ENCODE data around the gene KREMEN1. TPM values are rescaled to one million over a fixed set of nuclear protein-coding genes. Genes with fewer than 3 reads are reported as not detected.
"Not testable (repeated sequence)": the region's sequence is repeated elsewhere in the genome, so short reads cannot be mapped to it uniquely, and the experiment has no call there.

Gene KREMEN1
- total and polyA plus RNA-seq, 5 donors = 37.2 to 73.0 (median 67.2) TPM

GRCh38 chr22:29032584-29032983 is 40.3 kb upstream of the KREMEN1 start:
- peaks cover 4% of the 10 kb centered on the region for H3K4me1 ChIP-seq (ENCODE audit: control insufficient read depth, insufficient read depth, low read length)
- no peak for ATAC-seq
- no peak overlapping the region for H3K27ac ChIP-seq (ENCODE audit: low read length)
- H3K27me3 ChIP-seq (ENCODE audit: control insufficient read depth, insufficient read depth) = no peaks in the 10 kb centered on the region
- no peak overlapping the region for H3K4me3 ChIP-seq (ENCODE audit: low read length)
- no peak for DNase-seq
- 79% methylated on average over 2 of the region's 2 CpGs for WGBS
- intact Hi-C loops (cut with DNase I) = loop anchor here in 1 of 4 donors (5.0 kb wide), 1 partner anchor 150 kb away; the partner anchor contains the start of gene ZNRF3
- no peaks in the 10 kb centered on the region for H3K9me3 ChIP-seq (ENCODE audit: control insufficient read depth, low read length)

GRCh38 chr22:29037340-29037932 is 35.4 kb upstream of the KREMEN1 start:
- no peaks in the 10 kb centered on the region for H3K4me1 ChIP-seq (ENCODE audit: control insufficient read depth, insufficient read depth, low read length)
- DNase-seq (no peak), ATAC-seq (no peak)
- WGBS = 78% methylated on average over 4 of the region's 4 CpGs
- intact Hi-C loops (cut with DNase I) = no loop called here
- H3K27me3 ChIP-seq (ENCODE audit: control insufficient read depth, insufficient read depth) = no peaks in the 10 kb centered on the region
- no peak overlapping the region for H3K27ac ChIP-seq (ENCODE audit: low read length)
- H3K4me3 ChIP-seq (ENCODE audit: low read length) = no peak overlapping the region
- H3K9me3 ChIP-seq (ENCODE audit: control insufficient read depth, low read length) = no peaks in the 10 kb centered on the region

- WGBS = 84% methylated on average over 9 of the region's 9 CpGs
- Histone ChIP-seq H3K27me3 (ENCODE audit: control insufficient read depth, insufficient read depth) (no peaks in the 10 kb centered on the region), H3K9me3 (ENCODE audit: control insufficient read depth, low read length) (no peaks in the 10 kb centered on the region), H3K27ac (ENCODE audit: low read length) (no peak overlapping the region), H3K4me1 (ENCODE audit: control insufficient read depth, insufficient read depth, low read length) (no peaks in the 10 kb centered on the region), H3K4me3 (ENCODE audit: low read length) (no peak overlapping the region)
- intact Hi-C loops (cut with DNase I) = no loop called here
- no peak for ATAC-seq
- peak in 1 of 3 donors; percentile 9 for DNase-seq
These were observed 33.7 kb upstream of the KREMEN1 start for GRCh38 chr22:29039148-29039547.

GRCh38 chr22:29039684-29040083 is 33.2 kb upstream of the KREMEN1 start:
- WGBS = 95% methylated on average over 4 of the region's 4 CpGs
- ATAC-seq = not testable (repeated sequence)

GRCh38 chr22:29040385-29041275 is 32.2 kb upstream of the KREMEN1 start:
- DNase-seq (peak in 2 of 3 donors; percentile 53 to 81), ATAC-seq (peak; percentile 87)
- no peaks in the 10 kb centered on the region for H3K4me1 ChIP-seq (ENCODE audit: control insufficient read depth, insufficient read depth, low read length)
- WGBS = 31% methylated on average over 9 of the region's 9 CpGs
- no peaks in the 10 kb centered on the region for H3K9me3 ChIP-seq (ENCODE audit: control insufficient read depth, low read length)
- no peaks in the 10 kb centered on the region for H3K27me3 ChIP-seq (ENCODE audit: control insufficient read depth, insufficient read depth)
- H3K4me3 ChIP-seq (ENCODE audit: low read length) = no peak overlapping the region
- H3K27ac ChIP-seq (ENCODE audit: low read length) = no peak overlapping the region
- intact Hi-C loops (cut with DNase I) = loop anchor here (1.0 to 10.0 kb wide), 5 partner anchors 114 to 204 kb away; no protein-coding TSS in a partner anchor

More at GRCh38 chr22:29039684-29040083, 33.2 kb upstream of the KREMEN1 start:
- not testable (repeated sequence) for H3K4me1 ChIP-seq (ENCODE audit: control insufficient read depth, insufficient read depth, low read length); H3K9me3 ChIP-seq (ENCODE audit: control insufficient read depth, low read length); H3K27me3 ChIP-seq (ENCODE audit: control insufficient read depth, insufficient read depth); DNase-seq; H3K4me3 ChIP-seq (ENCODE audit: low read length); H3K27ac ChIP-seq (ENCODE audit: low read length)
- intact Hi-C loops (cut with DNase I) = loop anchor here (1.0 to 10.0 kb wide), 5 partner anchors 115 to 205 kb away; no protein-coding TSS in a partner anchor

GRCh38 chr22:29041408-29041807 is 31.4 kb upstream of the KREMEN1 start:
- Histone ChIP-seq H3K4me3 (ENCODE audit: low read length) (no peak overlapping the region), H3K4me1 (ENCODE audit: control insufficient read depth, insufficient read depth, low read length) (no peaks in the 10 kb centered on the region), H3K27ac (ENCODE audit: low read length) (no peak overlapping the region), H3K27me3 (ENCODE audit: control insufficient read depth, insufficient read depth) (no peaks in the 10 kb centered on the region), H3K9me3 (ENCODE audit: control insufficient read depth, low read length) (no peaks in the 10 kb centered on the region)
- WGBS = 37% methylated on average over 2 of the region's 2 CpGs
- ATAC-seq (peak in 1 of 2 donors; percentile 58), DNase-seq (peak in 1 of 3 donors; percentile 33)
- intact Hi-C loops (cut with DNase I) = loop anchor here (2.0 to 10.0 kb wide), 4 partner anchors 113 to 203 kb away; no protein-coding TSS in a partner anchor

GRCh38 chr22:29043906-29044575 is 28.8 kb upstream of the KREMEN1 start:
- H3K4me3 ChIP-seq (ENCODE audit: low read length) = no peak overlapping the region
- DNase-seq (no peak), ATAC-seq (no peak)
- no peak overlapping the region for H3K27ac ChIP-seq (ENCODE audit: low read length)
- WGBS = 86% methylated on average over 7 of the region's 7 CpGs
- H3K4me1 ChIP-seq (ENCODE audit: control insufficient read depth, insufficient read depth, low read length) = no peaks in the 10 kb centered on the region
- no peaks in the 10 kb centered on the region for H3K27me3 ChIP-seq (ENCODE audit: control insufficient read depth, insufficient read depth)
- intact Hi-C loops (cut with DNase I) = loop anchor here in 2 of 4 donors (5.0 to 10.0 kb wide), 3 partner anchors 111 to 201 kb away; no protein-coding TSS in a partner anchor
- H3K9me3 ChIP-seq (ENCODE audit: control insufficient read depth, low read length) = no peaks in the 10 kb centered on the region

GRCh38 chr22:29044657-29045176 is 28.1 kb upstream of the KREMEN1 start:
- no peak overlapping the region for H3K4me3 ChIP-seq (ENCODE audit: low read length)
- ATAC-seq = peak in 1 of 2 donors; percentile 8
- no peaks in the 10 kb centered on the region for H3K9me3 ChIP-seq (ENCODE audit: control insufficient read depth, low read length)
- WGBS = 86% methylated on average over 13 of the region's 13 CpGs
- no peak overlapping the region for H3K27ac ChIP-seq (ENCODE audit: low read length)
- H3K4me1 ChIP-seq (ENCODE audit: control insufficient read depth, insufficient read depth, low read length) = no peaks in the 10 kb centered on the region
- DNase-seq = peak in 2 of 3 donors; percentile 16 to 21
- no peaks in the 10 kb centered on the region for H3K27me3 ChIP-seq (ENCODE audit: control insufficient read depth, insufficient read depth)
- intact Hi-C loops (cut with DNase I) = loop anchor here in 2 of 4 donors (5.0 to 10.0 kb wide), 3 partner anchors 110 to 200 kb away; no protein-coding TSS in a partner anchor

GRCh38 chr22:29048822-29049654 is 23.8 kb upstream of the KREMEN1 start:
- intact Hi-C loops (cut with DNase I) = loop anchor here in 2 of 4 donors (10.0 kb wide), 2 partner anchors 106 to 196 kb away; no protein-coding TSS in a partner anchor
- DNase-seq = peak in 1 of 3 donors; percentile 24

More at GRCh38 chr22:29048822-29049654, 23.8 kb upstream of the KREMEN1 start:
- Histone ChIP-seq H3K4me1 (ENCODE audit: control insufficient read depth, insufficient read depth, low read length) (no peaks in the 10 kb centered on the region), H3K27me3 (ENCODE audit: control insufficient read depth, insufficient read depth) (no peaks in the 10 kb centered on the region), H3K4me3 (ENCODE audit: low read length) (no peak overlapping the region), H3K27ac (ENCODE audit: low read length) (no peak overlapping the region), H3K9me3 (ENCODE audit: control insufficient read depth, low read length) (no peaks in the 10 kb centered on the region)
- 96% methylated on average over 31 of the region's 31 CpGs for WGBS
- ATAC-seq = no peak
